Lower leg skin (tissue), 3 donors: Measurements from ENCODE around the gene SYAP1.

Source experiments
- CTCF ChIP-seq, 3 donors: fragments of 450-650 bp; IDR thresholded peaks; one replicate each; pipeline ENCODE4 v1.5.1; 2016; ENCODE audit warnings: antibody characterized with exemption in 3 of 3, mild to moderate bottlenecking in 3 of 3, moderate library complexity in 2 of 3
- POLR2A ChIP-seq, 2 donors: fragments of 450-650 bp; IDR thresholded peaks; one replicate each; pipeline ENCODE4 v1.6.1; 2016 to 2017; ENCODE audit warnings: antibody characterized with exemption in 2 of 2, mild to moderate bottlenecking in 1 of 2, moderate library complexity in 1 of 2

GRCh38 chrX:16745102-16745501 is 25.7 kb downstream of the SYAP1 start:
- TF ChIP-seq POLR2A (IDR thresholded peaks at IDR 0.05) = no peak
- TF ChIP-seq CTCF (IDR thresholded peaks at IDR 0.05) = no peak
